ENCODE measurements around the gene RABGAP1L.

The RABGAP1L gene

GRCh38 chr1:174274452-174274851, 115.1 kb downstream of the RABGAP1L start:
- ChIA-PET CTCF (no interaction called here), POLR2A (ENCODE audit: low non-redundant PET) (no interaction called here)
- no peak for DNase-seq (ENCODE audit: low spot score)
- TF ChIP-seq CTCF (conservative IDR thresholded peaks at IDR 0.05; ENCODE audit: low read depth), result no peak
- H3K27ac ChIP-seq, result no peak overlapping the region

GRCh38 chr1:174274884-174275283, 115.6 kb downstream of the RABGAP1L start:
- ChIA-PET POLR2A (ENCODE audit: low non-redundant PET) (no interaction called here), CTCF (interaction anchor here (1.2 kb wide), 1 partner anchor 12 kb away, joined by 5 read pairs; no protein-coding TSS in a partner anchor)
- TF ChIP-seq CTCF (conservative IDR thresholded peaks at IDR 0.05; ENCODE audit: low read depth), result no peak
- no peak for DNase-seq (ENCODE audit: low spot score)
- no peak overlapping the region for H3K27ac ChIP-seq

GRCh38 chr1:174276087-174276486, 116.8 kb downstream of the RABGAP1L start:
- no peak for DNase-seq (ENCODE audit: low spot score)
- ChIA-PET CTCF (interaction anchor here (1.2 kb wide), 1 partner anchor 14 kb away, joined by 5 read pairs; no protein-coding TSS in a partner anchor), POLR2A (ENCODE audit: low non-redundant PET) (no interaction called here)
- no peak for TF ChIP-seq CTCF (conservative IDR thresholded peaks at IDR 0.05; ENCODE audit: low read depth)
- no peak overlapping the region for H3K27ac ChIP-seq

DNA sequence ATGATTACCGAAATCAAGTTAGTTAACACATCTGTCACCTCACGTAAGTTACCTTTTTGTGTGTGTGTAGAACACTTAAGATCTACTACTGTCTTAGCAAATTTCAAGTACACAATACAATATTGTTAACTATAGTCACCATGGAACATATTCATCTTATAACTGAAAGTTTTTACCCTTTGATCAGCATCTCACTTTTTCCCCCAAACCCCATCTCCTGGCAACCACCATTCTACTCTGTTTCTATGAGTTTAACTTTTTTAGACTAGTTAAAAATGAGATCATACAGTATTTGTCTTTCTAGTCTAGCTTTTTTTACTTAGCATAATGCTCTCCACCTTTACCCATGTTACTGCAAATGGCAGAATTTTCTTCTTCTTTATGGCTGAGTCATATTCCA, 124.7 kb downstream of the RABGAP1L start:
- no peak for DNase-seq (ENCODE audit: low spot score)
- CTCF ChIA-PET, result no interaction called here
- TF ChIP-seq CTCF (conservative IDR thresholded peaks at IDR 0.05; ENCODE audit: low read depth), result no peak
- H3K27ac ChIP-seq, result no peak overlapping the region
- POLR2A ChIA-PET (ENCODE audit: low non-redundant PET), result no interaction called here

DNA sequence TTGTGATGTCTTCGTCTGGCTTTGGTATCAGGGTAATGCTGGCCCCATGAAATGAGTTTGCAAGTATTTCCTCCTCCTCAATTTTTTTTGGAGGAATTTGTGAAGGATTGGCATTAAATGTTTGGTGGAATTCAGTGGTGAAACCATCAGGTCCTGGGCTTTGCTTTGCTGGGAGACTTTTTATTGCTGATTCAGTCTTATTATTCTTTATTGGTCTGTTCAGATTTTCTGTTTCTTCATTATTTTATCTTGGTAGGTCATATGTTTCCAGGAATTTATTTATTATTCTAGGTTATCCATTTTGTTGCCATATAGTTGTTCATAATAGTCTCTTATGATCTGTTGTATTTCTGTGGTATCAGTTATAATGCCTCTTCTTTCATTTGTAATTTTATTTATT, 126.7 kb downstream of the RABGAP1L start:
- TF ChIP-seq CTCF (conservative IDR thresholded peaks at IDR 0.05; ENCODE audit: low read depth), result no peak
- POLR2A ChIA-PET (ENCODE audit: low non-redundant PET), result no interaction called here
- H3K27ac ChIP-seq, result no peak overlapping the region
- no peak for DNase-seq (ENCODE audit: low spot score)
- CTCF ChIA-PET, result no interaction called here

- ChIA-PET POLR2A (ENCODE audit: low non-redundant PET) (no interaction called here), CTCF (interaction anchor here (1.6 kb wide), 1 partner anchor 437 kb away, joined by 3 read pairs; no protein-coding TSS in a partner anchor)
- TF ChIP-seq CTCF (conservative IDR thresholded peaks at IDR 0.05; ENCODE audit: low read depth), result no peak
Measured at GRCh38 chr1:174289644-174290310, 130.5 kb downstream of the RABGAP1L start.

More at GRCh38 chr1:174289644-174290310, 130.5 kb downstream of the RABGAP1L start:
- no peak for DNase-seq (ENCODE audit: low spot score)
- peak overlapping the region; percentile 15; the same call in 1 of the 2 replicates for H3K27ac ChIP-seq

Measured in RWPE1 (cell line).